GM12892 (cell line): Measurements from ENCODE around the gene STK32C.

Experiments
- DNase-seq: peaks from one replicate; pipeline ENCODE4 v3.0.0; 2011; ENCODE audit not compliant: insufficient read length
- FAIRE-seq: peaks from 2 replicates; lab custom pipeline; 2011; peaks lifted over from hg19 to GRCh38; lab: Jason Lieb, UNC
- POLR2A ChIP-seq: IDR thresholded peaks from 2 replicates; pipeline ENCODE4 v1.6.1; 2011; ENCODE audit warnings: low read depth, low read length, control low read depth
- POLR2AphosphoS5 ChIP-seq: IDR thresholded peaks from 2 replicates; pipeline ENCODE4 v1.6.1; 2011; ENCODE audit warnings: low read depth, low read length, control low read depth
- TAF1 ChIP-seq: IDR thresholded peaks from 2 replicates; pipeline ENCODE4 v1.6.1; 2011; ENCODE audit warnings: low read depth, mild to moderate bottlenecking, control low read depth, low read length, borderline replicate concordance

STK32C gene

GRCh38 chr10:132264306-132264950 lies 43.3 kb downstream of the STK32C start:
- DNase-seq (no peak), FAIRE-seq (no peak)
- TF ChIP-seq POLR2A (no peak), POLR2AphosphoS5 (no peak), TAF1 (no peak)

GRCh38 chr10:132263866-132264265 lies 43.9 kb downstream of the STK32C start:
- TF ChIP-seq TAF1 (no peak), POLR2AphosphoS5 (no peak)
- FAIRE-seq, result no peak
- no peak for DNase-seq

- FAIRE-seq (no peak), DNase-seq (no peak)
- no peak for TF ChIP-seq POLR2A
- no peak for TF ChIP-seq POLR2AphosphoS5
- no peak for TF ChIP-seq TAF1
Measured at GRCh38 chr10:132259702-132260482, 47.9 kb downstream of the STK32C start.

GRCh38 chr10:132258423-132258822 lies 49.3 kb downstream of the STK32C start:
- no peak for FAIRE-seq
- DNase-seq, result no peak
- no peak for TF ChIP-seq TAF1
- TF ChIP-seq POLR2AphosphoS5, result no peak
- TF ChIP-seq POLR2A, result no peak

GRCh38 chr10:132257907-132258306 lies 49.8 kb downstream of the STK32C start:
- DNase-seq, result no peak
- FAIRE-seq, result no peak
- TF ChIP-seq POLR2A (no peak), TAF1 (no peak), POLR2AphosphoS5 (no peak)

- TF ChIP-seq POLR2AphosphoS5 (no peak), TAF1 (no peak), POLR2A (no peak)
- FAIRE-seq, result no peak
- DNase-seq, result no peak
Measured at GRCh38 chr10:132257271-132257670, 50.5 kb downstream of the STK32C start.

- TF ChIP-seq POLR2AphosphoS5 (no peak), TAF1 (no peak), POLR2A (no peak)
- no peak for FAIRE-seq
Measured at GRCh38 chr10:132256866-132257265, 50.9 kb downstream of the STK32C start.

GRCh38 chr10:132255489-132256344 lies 52.0 kb downstream of the STK32C start:
- FAIRE-seq, result no peak
- DNase-seq, result no peak
- no peak for TF ChIP-seq POLR2AphosphoS5
- TF ChIP-seq TAF1, result no peak
- no peak for TF ChIP-seq POLR2A

More at GRCh38 chr10:132256866-132257265, 50.9 kb downstream of the STK32C start:
- no peak for DNase-seq

GRCh38 chr10:132254841-132255240 lies 52.9 kb downstream of the STK32C start:
- no peak for FAIRE-seq
- TF ChIP-seq POLR2A (no peak), POLR2AphosphoS5 (no peak)
- no peak for DNase-seq

GRCh38 chr10:132253092-132253687 lies 54.6 kb downstream of the STK32C start:
- FAIRE-seq (no peak), DNase-seq (no peak)
- no peak for TF ChIP-seq TAF1
- TF ChIP-seq POLR2AphosphoS5, result no peak
- TF ChIP-seq POLR2A, result no peak

GRCh38 chr10:132252412-132252811 lies 55.3 kb downstream of the STK32C start:
- FAIRE-seq, result no peak
- no peak for DNase-seq
- TF ChIP-seq POLR2A, result no peak
- no peak for TF ChIP-seq TAF1
- no peak for TF ChIP-seq POLR2AphosphoS5
